ENCODE measurements around the gene CAMK4. TPM values are rescaled to one million over a fixed set of nuclear protein-coding genes. Genes with fewer than 3 reads are reported as not detected.

The CAMK4 gene
- total and polyA plus RNA-seq, 3 donors from 2014 or later, result 35.4 to 76.9 (median 60.3) TPM

GRCh38 chr5:111454776-111455175 is 230.6 kb downstream of the CAMK4 start:
- Histone ChIP-seq H3K9me3 (no peaks in the 10 kb centered on the region), H3K4me3 (no peak overlapping the region)

DNA sequence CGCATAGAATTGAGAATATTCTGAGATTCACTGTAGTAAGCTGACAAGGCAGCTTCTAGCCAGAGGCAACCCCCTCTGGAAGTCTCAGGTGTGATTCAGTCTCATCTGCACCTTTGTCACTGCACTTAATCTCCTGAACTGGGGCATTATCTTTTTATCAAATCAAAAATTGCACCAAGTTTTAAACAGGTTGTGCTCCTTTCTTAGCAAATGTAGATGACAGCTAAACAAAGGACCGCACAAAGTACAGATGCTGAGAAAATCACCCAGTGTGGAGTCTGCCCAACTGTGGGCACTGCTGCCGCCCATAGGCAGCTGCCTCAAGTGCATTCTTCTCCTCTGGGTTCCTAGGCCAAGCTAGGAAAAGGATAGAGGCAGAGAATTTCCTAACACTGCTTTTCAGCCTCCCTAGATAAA is 237.1 kb downstream of the CAMK4 start:
- Histone ChIP-seq H3K4me3 (no peak overlapping the region), H3K27ac (no peak overlapping the region), H3K27me3 (no peaks in the 10 kb centered on the region), H3K4me1 (no peaks in the 10 kb centered on the region), H3K9me3 (no peaks in the 10 kb centered on the region), H3K36me3 (ENCODE audit: low read depth, missing control alignments) (no peaks in the 10 kb centered on the region)
- no peak for DNase-seq
- WGBS, 2 donors, result 69 to 80% methylated on average over 3 of the region's 3 CpGs
- intact Hi-C loops (cut with DNase I; ENCODE audit: low total_unique reads), result no loop called here
- TF ChIP-seq, protein P1, sequence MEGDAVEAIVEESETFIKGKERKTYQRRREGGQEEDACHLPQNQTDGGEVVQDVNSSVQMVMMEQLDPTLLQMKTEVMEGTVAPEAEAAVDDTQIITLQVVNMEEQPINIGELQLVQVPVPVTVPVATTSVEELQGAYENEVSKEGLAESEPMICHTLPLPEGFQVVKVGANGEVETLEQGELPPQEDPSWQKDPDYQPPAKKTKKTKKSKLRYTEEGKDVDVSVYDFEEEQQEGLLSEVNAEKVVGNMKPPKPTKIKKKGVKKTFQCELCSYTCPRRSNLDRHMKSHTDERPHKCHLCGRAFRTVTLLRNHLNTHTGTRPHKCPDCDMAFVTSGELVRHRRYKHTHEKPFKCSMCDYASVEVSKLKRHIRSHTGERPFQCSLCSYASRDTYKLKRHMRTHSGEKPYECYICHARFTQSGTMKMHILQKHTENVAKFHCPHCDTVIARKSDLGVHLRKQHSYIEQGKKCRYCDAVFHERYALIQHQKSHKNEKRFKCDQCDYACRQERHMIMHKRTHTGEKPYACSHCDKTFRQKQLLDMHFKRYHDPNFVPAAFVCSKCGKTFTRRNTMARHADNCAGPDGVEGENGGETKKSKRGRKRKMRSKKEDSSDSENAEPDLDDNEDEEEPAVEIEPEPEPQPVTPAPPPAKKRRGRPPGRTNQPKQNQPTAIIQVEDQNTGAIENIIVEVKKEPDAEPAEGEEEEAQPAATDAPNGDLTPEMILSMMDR (IDR thresholded peaks at IDR 0.05), result no peak
- no peak for TF ChIP-seq POLR2A (IDR thresholded peaks at IDR 0.05)

More at GRCh38 chr5:111454776-111455175, 230.6 kb downstream of the CAMK4 start:
- Histone ChIP-seq H3K4me1 (no peaks in the 10 kb centered on the region), H3K27ac (no peak overlapping the region), H3K27me3 (no peaks in the 10 kb centered on the region), H3K36me3 (ENCODE audit: low read depth, missing control alignments) (no peaks in the 10 kb centered on the region)
- no peak for DNase-seq
- WGBS, 2 donors, result 50 to 51% methylated on average over 2 of the region's 2 CpGs
- no peak for TF ChIP-seq POLR2A (IDR thresholded peaks at IDR 0.05)
- TF ChIP-seq, protein P1 (IDR thresholded peaks at IDR 0.05), result no peak
- intact Hi-C loops (cut with DNase I; ENCODE audit: low total_unique reads), result no loop called here

GRCh38 chr5:111461934-111462333 is 237.8 kb downstream of the CAMK4 start:
- Histone ChIP-seq H3K36me3 (ENCODE audit: low read depth, missing control alignments) (no peaks in the 10 kb centered on the region), H3K4me1 (no peaks in the 10 kb centered on the region), H3K9me3 (no peaks in the 10 kb centered on the region), H3K27ac (no peak overlapping the region), H3K27me3 (no peaks in the 10 kb centered on the region), H3K4me3 (no peak overlapping the region)
- TF ChIP-seq POLR2A (IDR thresholded peaks at IDR 0.05), result no peak
- TF ChIP-seq, protein P1 (IDR thresholded peaks at IDR 0.05), result no peak
- 84 to 85% methylated on average over 2 of the region's 2 CpGs for WGBS, 2 donors
- DNase-seq, result no peak
- intact Hi-C loops (cut with DNase I; ENCODE audit: low total_unique reads), result no loop called here

GRCh38 chr5:111463311-111463710 is 239.1 kb downstream of the CAMK4 start:
- no peak overlapping the region for H3K4me3 ChIP-seq

More at GRCh38 chr5:111463311-111463710, 239.1 kb downstream of the CAMK4 start:
- DNase-seq, result no peak
- Histone ChIP-seq H3K27me3 (no peaks in the 10 kb centered on the region), H3K9me3 (no peaks in the 10 kb centered on the region), H3K27ac (no peak overlapping the region), H3K36me3 (ENCODE audit: low read depth, missing control alignments) (no peaks in the 10 kb centered on the region), H3K4me1 (no peaks in the 10 kb centered on the region)
- TF ChIP-seq, protein P1 (IDR thresholded peaks at IDR 0.05), result no peak
- TF ChIP-seq POLR2A (IDR thresholded peaks at IDR 0.05), result no peak
- intact Hi-C loops (cut with DNase I; ENCODE audit: low total_unique reads), result no loop called here
